IMR-90 (cell line): ENCODE data around the gene TTC7B. TPM values are rescaled to one million over a fixed set of nuclear protein-coding genes. Genes with fewer than 3 reads are reported as not detected.

Experiments
- ATAC-seq: fragments of 200-7000 bp; cut with Tn5 transposase; 2 replicates; pipeline ENCODE4 v1.9.1; 2020; ENCODE audit warnings: low read depth, mild to moderate bottlenecking, moderate library complexity
- BruUV-seq: library from RNA; stranded (reverse); fragments of 400-500 nt; replicated peaks from 2 replicates; lab custom pipeline; 2021; lab: Mats Ljungman, UMichigan
- CTCF ChIA-PET: fragments of 300-600 bp; formaldehyde crosslinking; extraction: SDS; loops from one replicate; lab custom pipeline; 2021; ENCODE audit warnings: antibody characterized with exemption; lab: Yijun Ruan, JAX
- POLR2A ChIA-PET: fragments of 300-600 bp; sonication (Branson Sonifier 250); formaldehyde crosslinking; loops from one replicate; lab custom pipeline; 2022; ENCODE audit warnings: antibody characterized with exemption; ENCODE audit not compliant: unreplicated experiment; lab: Charles Lee
- DNase-seq: peaks from one replicate; pipeline ENCODE4 v3.0.0; 2013
- H2AFZ ChIP-seq: replicated peaks from 2 replicates; pipeline ENCODE3; 2013; ENCODE audit warnings: low read length, mild to moderate bottlenecking; ENCODE audit not compliant: poor library complexity
- H2AK5ac ChIP-seq: 2 replicates; pipeline ENCODE4 v1.6.1; 2013; ENCODE audit warnings: low read depth, low read length, inconsistent platforms
- H2AK9ac ChIP-seq: replicated peaks from 2 replicates; pipeline ENCODE3; 2013; ENCODE audit warnings: mild to moderate bottlenecking, low read depth, low read length, moderate library complexity; ENCODE audit not compliant: poor library complexity
- H2BK120ac ChIP-seq: 2 replicates; pipeline ENCODE4 v1.6.1; 2013; ENCODE audit warnings: low read depth, low read length, inconsistent platforms
- H2BK15ac ChIP-seq: 3 replicates; pipeline ENCODE4 v1.6.1; 2013; ENCODE audit warnings: low read depth, low read length, inconsistent platforms
- H2BK20ac ChIP-seq: 2 replicates; pipeline ENCODE4 v1.6.1; 2013; ENCODE audit warnings: low read depth, mild to moderate bottlenecking, inconsistent platforms, low read length, moderate library complexity
- H2BK5ac ChIP-seq: 2 replicates; pipeline ENCODE4 v1.6.1; 2013; ENCODE audit warnings: mild to moderate bottlenecking, low read depth, low read length, inconsistent platforms; ENCODE audit not compliant: poor library complexity, severe bottlenecking
- H3K14ac ChIP-seq: replicated peaks from 2 replicates; pipeline ENCODE4 v1.6.1; 2013; ENCODE audit warnings: low read depth, low read length, inconsistent platforms
- H3K18ac ChIP-seq: 2 replicates; pipeline ENCODE4 v1.6.1; 2013; ENCODE audit warnings: low read depth, low read length, control low read depth
- H3K23ac ChIP-seq: 2 replicates; pipeline ENCODE4 v1.6.1; 2013; ENCODE audit warnings: low read depth, low read length, inconsistent platforms
- H3K27ac ChIP-seq: 2 replicates; pipeline ENCODE4 v1.5.1; 2013; ENCODE audit warnings: mild to moderate bottlenecking, control low read depth, low read length; ENCODE audit not compliant: insufficient read depth
- H3K27me3 ChIP-seq: 2 replicates; pipeline ENCODE4 v1.6.1; 2013; ENCODE audit warnings: low read length; ENCODE audit not compliant: control insufficient read depth, insufficient read depth
- H3K36me3 ChIP-seq: 2 replicates; pipeline ENCODE4 v1.6.1; 2013; ENCODE audit warnings: low read length, mixed read lengths; ENCODE audit not compliant: control insufficient read depth, insufficient read depth
- H3K4ac ChIP-seq: 2 replicates; pipeline ENCODE4 v1.6.1; 2013; ENCODE audit warnings: low read depth, low read length, inconsistent platforms
- H3K4me1 ChIP-seq: 2 replicates; pipeline ENCODE4 v1.6.1; 2013; ENCODE audit warnings: low read length, mixed read lengths; ENCODE audit not compliant: control insufficient read depth, insufficient read depth
- H3K4me2 ChIP-seq: 2 replicates; pipeline ENCODE4 v1.6.1; 2013; ENCODE audit warnings: low read depth, mild to moderate bottlenecking, control low read depth, low read length, moderate library complexity
- H3K4me3 ChIP-seq: 2 replicates; pipeline ENCODE4 v1.5.1; 2013; ENCODE audit warnings: low read depth, mild to moderate bottlenecking, control low read depth, low read length, moderate library complexity; ENCODE audit not compliant: insufficient read depth
- H3K56ac ChIP-seq: 2 replicates; pipeline ENCODE4 v1.6.1; 2013; ENCODE audit warnings: low read length, inconsistent platforms; ENCODE audit not compliant: insufficient read depth; ENCODE audit errors: extremely low read depth
- H3K79me1 ChIP-seq, 2 experiments: 2 replicates each; pipeline ENCODE4 v1.6.1; 2013; ENCODE audit warnings: low read length in 2 of 2, inconsistent platforms in 1 of 2, low read depth in 1 of 2
- H3K9ac ChIP-seq: 2 replicates; pipeline ENCODE4 v1.6.1; 2013; ENCODE audit warnings: low read depth, low read length, control low read depth
- H3K9me1 ChIP-seq: 2 replicates; pipeline ENCODE4 v1.6.1; 2013; ENCODE audit warnings: low read length, inconsistent platforms; ENCODE audit not compliant: insufficient read depth
- H3K9me3 ChIP-seq: 2 replicates; pipeline ENCODE4 v1.6.1; 2013; ENCODE audit warnings: low read length; ENCODE audit not compliant: control insufficient read depth, insufficient read depth
- H4K20me1 ChIP-seq: 2 replicates; pipeline ENCODE4 v1.6.1; 2013; ENCODE audit warnings: low read length, inconsistent platforms; ENCODE audit not compliant: insufficient read depth
- H4K5ac ChIP-seq: 2 replicates; pipeline ENCODE4 v1.6.1; 2013; ENCODE audit warnings: mild to moderate bottlenecking, low read depth, low read length, control low read depth
- H4K8ac ChIP-seq, 2 experiments: 2 replicates each; pipeline ENCODE4 v1.6.1; 2013; ENCODE audit warnings: low read depth in 2 of 2, low read length in 2 of 2, control low read depth in 1 of 2, inconsistent platforms in 1 of 2
- H4K91ac ChIP-seq: 2 replicates; pipeline ENCODE4 v1.6.1; 2013; ENCODE audit warnings: low read depth, low read length, inconsistent platforms; ENCODE audit not compliant: insufficient read depth
- BHLHE40 ChIP-seq: fragments of 150-350 bp; IDR thresholded peaks from 2 replicates; pipeline ENCODE4 v1.6.1; 2016; ENCODE audit warnings: mild to moderate bottlenecking, low read depth, low read length
- MAFK ChIP-seq: IDR thresholded peaks from 2 replicates; pipeline ENCODE4 v1.6.1; 2012; ENCODE audit warnings: low read depth, low read length, improper control_type of control experiment
- WGBS, 2 experiments: methylation state at CpG; one replicate each; pipeline versions ENCODE4 v1.1.5 to v1.1.7; 2013; ENCODE audit warnings: missing lambda C conversion rate in 2 of 2; ENCODE audit not compliant: insufficient read length in 1 of 2; ENCODE audit errors: extremely low coverage in 2 of 2; 5-methylcytosine and 5-hydroxymethylcytosine counted together
- dilution Hi-C: fragments of 300-500 bp; cut with HindIII; formaldehyde crosslinking; loops from one replicate; pipeline ENCODE4 v1.14.3; 2018; ENCODE audit warnings: low sequenced_read_pairs; ENCODE audit not compliant: unreplicated experiment
- in situ Hi-C: fragments of 300-500 bp; cut with MboI; formaldehyde crosslinking; loops from 3 replicates; pipeline ENCODE4 v1.14.3; 2019; ENCODE audit warnings: low sequenced_read_pairs, inconsistent platforms, mixed read lengths
- intact Hi-C: fragments of 100-400 bp; cut with micrococcal nuclease; formaldehyde crosslinking; loops from 2 replicates; pipeline ENCODE4 v1.10.0; 2022
- polyA plus RNA-seq, 3 experiments: library from polyadenylated mRNA; depleted of rRNA; stranded (reverse); fragments of >200 nt; gene quantifications; 2 replicates each; pipeline ENCODE4 v1.2.3, GENCODE V29; 2012; ENCODE audit warnings: low replicate concordance in 1 of 3
- total RNA-seq: library from RNA; depleted of rRNA; stranded (reverse); fragments of >200 nt; gene quantifications from 2 replicates; pipeline ENCODE4 v1.2.3, GENCODE V29; 2012

The TTC7B gene
- total and polyA plus RNA-seq, 2 of the 4 experiments (the other 2 are of a cell fraction): 18.1 to 35.3 TPM

DNA sequence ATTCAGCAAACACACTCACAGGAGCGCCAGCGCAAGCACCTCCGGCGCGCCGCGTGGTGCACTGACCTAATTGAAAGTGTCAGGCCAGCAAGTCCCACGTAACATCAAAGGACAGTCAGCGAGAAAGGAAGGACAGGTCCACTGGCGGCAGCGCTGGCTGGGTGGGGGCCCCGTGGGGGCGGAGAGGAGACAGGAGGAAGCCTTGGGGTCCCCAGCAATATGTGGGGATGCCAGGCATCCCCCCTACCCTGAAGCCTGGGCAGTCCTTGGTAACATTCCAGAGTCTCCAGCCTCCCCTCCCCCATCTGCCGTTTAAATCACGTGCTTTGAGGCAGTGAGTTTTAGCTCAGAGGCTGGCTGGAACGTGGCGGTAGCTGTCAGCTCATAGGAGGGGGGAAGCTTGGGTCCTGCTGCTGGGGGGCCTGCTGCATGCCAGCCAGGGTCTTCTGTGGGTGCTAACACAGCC is 260.2 kb downstream of the TTC7B start:
- H3K23ac ChIP-seq: no peak overlapping the region
- no CpG with 5 or more reads among the region's 17 CpGs for WGBS, 2 experiments
- H3K9me3 ChIP-seq: no peaks in the 10 kb centered on the region
- no peak for DNase-seq
- no peak overlapping the region for H2BK20ac ChIP-seq
- peak overlapping the region; percentile 16 for H2AFZ ChIP-seq
- no peak overlapping the region for H2AK9ac ChIP-seq
- BruUV-seq: no TSS peak
- H3K79me1 ChIP-seq: no peaks in the 10 kb centered on the region
- H3K56ac ChIP-seq: no peak overlapping the region
- no peak overlapping the region for H4K91ac ChIP-seq
- H3K4me3 ChIP-seq: no peak overlapping the region
- no peak overlapping the region for H4K8ac ChIP-seq
- no peak overlapping the region for H3K18ac ChIP-seq
- H2BK120ac ChIP-seq: no peak overlapping the region
- peak; percentile 41; the same call in 1 of the 2 replicates for ATAC-seq
- H3K14ac ChIP-seq: no peak overlapping the region
- H3K27me3 ChIP-seq: no peaks in the 10 kb centered on the region
- POLR2A ChIA-PET: no interaction called here
- no peak overlapping the region for H3K4me2 ChIP-seq
- no peak overlapping the region for H3K4ac ChIP-seq
- H2AK5ac ChIP-seq: no peak overlapping the region
- H4K5ac ChIP-seq: no peak overlapping the region
- dilution Hi-C loops (no loop called here), in situ Hi-C loops (no loop called here), intact Hi-C loops (no loop called here)
- H3K9ac ChIP-seq: no peak overlapping the region
- TF ChIP-seq BHLHE40 (0 out of 2 replicates have a peak, but pooled peaks have one; percentile 25), MAFK (no peak)
- CTCF ChIA-PET: no interaction called here
- H2BK15ac ChIP-seq: no peak overlapping the region
- no peak overlapping the region for H2BK5ac ChIP-seq
- no peak overlapping the region for H3K27ac ChIP-seq
- H3K36me3 ChIP-seq: 0 out of 2 replicates have a peak, but pooled peaks cover 2% of the 10 kb centered on the region
- H3K4me1 ChIP-seq: peaks cover 5% of the 10 kb centered on the region; the same call in 1 of the 2 replicates
- peaks cover 7% of the 10 kb centered on the region for H3K9me1 ChIP-seq
- H4K20me1 ChIP-seq: no peaks in the 10 kb centered on the region; the same call in none of the 2 replicates
